ENCODE data around the gene FCRL5.
"Not testable (repeated sequence)": the region's sequence is repeated elsewhere in the genome, so short reads cannot be mapped to it uniquely, and the experiment has no call there.

The FCRL5 gene

GRCh38 chr1:157551694-157552693 is at the start of gene FCRL5:
Gene FCRL5, minus strand, starts transcription at chr1:157552515. Its CDS starts 153 bp downstream, at chr1:157552362.
- no peak within 1 kb of the TSS for H3K4me3 ChIP-seq (ENCODE audit: low read depth, low read length)

GRCh38 chr1:157600236-157600635 is 47.9 kb upstream of the FCRL5 start:
- H3K4me3 ChIP-seq (ENCODE audit: low read depth, low read length): no peak overlapping the region

GRCh38 chr1:157597959-157598667 is 45.8 kb upstream of the FCRL5 start, which contains the start of gene FCRL4:
Gene FCRL4, minus strand, starts transcription at chr1:157598085. Its CDS starts 141 bp downstream, at chr1:157597944.
- no peak within 1 kb of the TSS for H3K4me3 ChIP-seq (ENCODE audit: low read depth, low read length)

DNA sequence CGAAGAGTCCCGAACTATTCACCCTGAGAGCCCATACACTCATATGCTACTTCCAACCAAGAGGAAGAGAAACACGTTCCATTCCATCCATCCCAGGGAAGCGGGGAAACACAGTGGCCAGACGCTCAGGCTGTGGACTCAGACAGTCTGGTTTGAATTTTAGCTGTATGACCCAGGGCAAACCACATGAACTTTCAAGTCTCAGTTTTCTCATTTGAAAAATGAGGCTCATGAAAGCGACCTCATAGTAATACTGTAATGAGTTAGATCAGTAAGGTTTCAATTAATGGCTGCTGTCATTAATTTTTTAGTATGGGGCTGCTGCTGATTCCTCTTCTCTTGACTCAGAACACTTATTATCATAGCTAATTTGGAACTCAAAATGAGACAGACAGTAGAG is 44.1 kb upstream of the FCRL5 start:
- no peak overlapping the region for H3K4me3 ChIP-seq (ENCODE audit: low read depth, low read length)

- no peak overlapping the region for H3K4me3 ChIP-seq (ENCODE audit: low read depth, low read length)
These were observed 43.0 kb upstream of the FCRL5 start for GRCh38 chr1:157595356-157595755.

DNA sequence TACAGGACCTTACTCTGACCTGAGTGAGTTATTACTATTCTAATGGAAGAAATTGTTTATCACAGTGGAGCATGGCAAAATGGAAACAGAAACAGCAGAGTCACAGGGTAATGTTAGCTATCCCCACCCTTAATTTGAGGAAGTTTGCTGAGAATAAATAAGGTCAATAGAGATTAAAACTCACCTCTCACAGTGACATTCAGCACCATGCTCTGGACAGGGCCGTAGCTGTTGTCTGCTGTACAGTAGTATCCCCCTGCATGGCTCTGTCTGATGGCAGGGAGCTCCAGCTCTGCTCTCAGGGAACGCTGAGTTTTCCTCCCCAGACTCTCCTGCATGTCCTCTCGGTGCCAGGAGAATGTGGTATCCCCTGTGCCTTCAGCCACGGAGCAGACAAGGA is 33.7 kb upstream of the FCRL5 start:
- no peak overlapping the region for H3K4me3 ChIP-seq (ENCODE audit: low read depth, low read length)

DNA sequence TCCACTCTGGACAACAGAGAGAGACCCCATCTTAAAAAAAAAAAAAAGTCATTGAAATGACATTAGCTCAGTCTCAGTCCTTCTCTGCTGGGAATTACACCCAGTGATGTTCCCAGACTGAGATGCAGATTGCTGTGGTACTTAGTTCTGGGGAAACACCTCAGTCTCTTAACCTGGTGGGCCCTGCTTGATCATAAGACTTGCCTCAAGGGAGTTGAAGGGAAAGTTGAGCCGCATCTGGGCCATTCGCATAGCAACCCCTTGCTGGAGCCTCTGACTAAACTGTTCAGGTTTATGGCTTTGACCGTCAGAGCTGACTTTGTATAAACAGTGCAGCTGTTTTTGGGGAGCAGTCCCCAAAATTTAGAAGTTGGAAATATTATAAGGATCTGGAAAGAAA is 32.2 kb upstream of the FCRL5 start:
- no peak overlapping the region for H3K4me3 ChIP-seq (ENCODE audit: low read depth, low read length)

DNA sequence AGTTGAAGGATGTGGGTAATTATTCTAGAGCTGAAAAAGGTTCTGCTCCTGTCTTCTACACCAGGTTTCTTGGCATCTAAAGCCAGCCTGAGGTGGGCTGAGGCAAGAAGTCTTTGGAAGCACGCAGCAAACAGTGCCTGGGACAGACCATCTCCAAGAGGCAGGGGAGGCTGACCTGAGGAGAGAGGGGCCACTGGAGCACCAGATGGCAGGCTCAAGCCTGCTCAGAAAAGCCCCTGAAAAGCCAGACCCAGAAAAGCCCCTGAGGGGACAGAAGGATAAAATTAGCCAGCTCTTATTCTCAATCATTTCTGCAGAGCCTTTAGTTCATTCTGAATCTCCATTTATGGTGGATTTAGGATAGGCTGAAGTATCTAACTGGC is 28.5 kb upstream of the FCRL5 start:
- H3K4me3 ChIP-seq (ENCODE audit: low read depth, low read length): no peak overlapping the region

DNA sequence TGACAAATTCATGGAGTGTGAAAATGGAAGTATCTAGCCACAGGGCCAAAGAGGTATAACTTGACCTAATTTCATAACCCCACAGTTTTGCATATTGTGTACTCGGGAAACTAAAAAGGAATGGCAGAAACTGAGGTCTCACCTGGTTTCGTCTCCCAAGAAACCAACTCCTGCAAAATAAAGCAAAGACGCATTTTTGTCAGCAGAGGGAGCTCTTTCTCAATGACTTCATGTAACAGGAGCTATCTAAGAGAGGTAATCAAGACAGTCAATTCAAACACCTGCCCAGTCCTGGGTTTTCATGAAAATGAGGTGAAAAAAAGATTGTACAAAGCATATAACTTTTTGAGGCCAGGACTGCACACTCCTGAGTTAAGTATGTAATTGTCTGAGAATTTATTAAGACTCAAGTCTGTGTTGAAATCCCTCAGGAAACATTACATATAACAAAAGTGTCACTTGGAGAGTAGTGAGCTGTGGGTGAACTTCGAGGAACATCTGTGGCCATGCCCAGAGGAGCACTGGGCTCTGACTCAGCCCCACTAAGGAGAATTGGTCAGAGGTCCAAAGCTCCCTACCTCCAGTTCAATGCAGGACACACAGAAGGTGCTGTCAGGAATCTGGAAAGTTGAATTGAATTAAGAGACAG is 28.0 kb upstream of the FCRL5 start:
- H3K4me3 ChIP-seq (ENCODE audit: low read depth, low read length): no peak overlapping the region

- H3K4me3 ChIP-seq (ENCODE audit: low read depth, low read length): no peak overlapping the region
These were observed 25.1 kb upstream of the FCRL5 start for GRCh38 chr1:157577420-157577819.

- no peak overlapping the region for H3K4me3 ChIP-seq (ENCODE audit: low read depth, low read length)
These were observed 23.4 kb upstream of the FCRL5 start for GRCh38 chr1:157575744-157576143.

GRCh38 chr1:157574836-157575235 is 22.5 kb upstream of the FCRL5 start:
- H3K4me3 ChIP-seq (ENCODE audit: low read depth, low read length): no peak overlapping the region

- H3K4me3 ChIP-seq (ENCODE audit: low read depth, low read length): no peak overlapping the region
These were observed 14.4 kb upstream of the FCRL5 start for GRCh38 chr1:157566484-157567300.

DNA sequence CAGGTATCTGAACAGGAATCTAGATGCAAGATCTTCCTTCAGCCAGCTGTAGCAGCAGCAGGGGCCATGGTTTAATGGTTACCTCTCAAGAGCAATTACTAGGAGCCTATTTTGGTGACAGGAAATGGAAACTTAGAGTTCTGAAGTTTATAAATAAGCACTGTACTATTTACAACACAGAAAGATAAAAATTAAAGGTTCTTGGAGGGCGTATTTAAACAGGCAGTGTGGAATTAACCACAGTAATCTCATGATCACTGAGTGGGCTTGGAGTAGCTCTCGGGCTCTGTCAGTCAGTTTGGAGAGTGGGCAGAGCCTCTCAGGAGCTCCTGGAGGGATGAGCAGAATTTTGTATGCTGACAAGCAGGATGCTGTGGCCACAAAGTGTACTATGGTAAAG is 10.2 kb upstream of the FCRL5 start:
- H3K4me3 ChIP-seq (ENCODE audit: low read depth, low read length): no peak overlapping the region

GRCh38 chr1:157558119-157558518 is 5.8 kb upstream of the FCRL5 start:
- H3K4me3 ChIP-seq (ENCODE audit: low read depth, low read length): no peak overlapping the region

GRCh38 chr1:157548081-157548480 is 4.2 kb downstream of the FCRL5 start:
- H3K4me3 ChIP-seq (ENCODE audit: low read depth, low read length): not testable (repeated sequence)

GRCh38 chr1:157542676-157543075 is 9.6 kb downstream of the FCRL5 start:
- no peak overlapping the region for H3K4me3 ChIP-seq (ENCODE audit: low read depth, low read length)

- no peak overlapping the region for H3K4me3 ChIP-seq (ENCODE audit: low read depth, low read length)
These were observed 11.5 kb downstream of the FCRL5 start for GRCh38 chr1:157540852-157541251.

DNA sequence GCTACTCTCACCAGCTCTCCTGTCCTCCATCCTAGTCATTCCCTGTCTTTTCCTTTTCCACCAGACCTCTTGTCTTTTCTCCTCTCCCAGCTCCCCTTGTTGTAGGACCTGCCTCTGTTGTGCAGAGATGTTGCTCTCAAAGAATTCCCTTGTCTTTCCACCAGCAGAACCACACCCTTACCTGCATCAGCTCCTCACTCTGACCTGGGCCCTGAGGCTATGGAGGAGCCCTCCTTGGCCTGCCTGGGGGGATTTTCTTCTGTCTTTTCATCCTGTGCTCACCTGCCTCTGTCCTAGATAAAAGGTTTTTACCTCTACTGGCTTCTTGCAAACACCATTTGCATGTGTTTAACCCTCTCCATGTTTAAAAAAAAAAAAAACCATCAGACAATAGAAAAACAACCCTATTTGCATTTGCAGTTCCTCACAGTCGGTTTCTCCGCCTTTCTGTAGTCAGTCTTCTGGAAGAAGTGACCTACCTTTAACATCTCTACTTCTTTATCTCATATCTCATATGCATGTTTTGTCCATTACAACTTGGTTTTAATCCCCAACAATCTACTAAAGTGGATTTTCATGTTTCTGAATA is 12.1 kb downstream of the FCRL5 start:
- H3K4me3 ChIP-seq (ENCODE audit: low read depth, low read length): no peak overlapping the region

GRCh38 chr1:157539568-157539967 is 12.7 kb downstream of the FCRL5 start:
- no peak overlapping the region for H3K4me3 ChIP-seq (ENCODE audit: low read depth, low read length)
